GM21526 (cell line): ENCODE results near the gene TCF7L2.

Experiments used
- ATAC-seq: cut with Tn5 transposase; IDR thresholded peaks from one replicate; pipeline ENCODE4 v1.9.1; 2021; ENCODE audit warnings: moderate library complexity; ENCODE audit not compliant: unreplicated experiment, low FRiP score

The TCF7L2 gene

GRCh38 chr10:113135025-113135424 is 185.0 kb downstream of the TCF7L2 start:
- ATAC-seq = no peak

GRCh38 chr10:113137941-113138685 is 188.1 kb downstream of the TCF7L2 start:
- no peak for ATAC-seq

GRCh38 chr10:113138937-113139585 is 189.0 kb downstream of the TCF7L2 start:
- ATAC-seq = no peak

- ATAC-seq = no peak
Measured at GRCh38 chr10:113139699-113140098, 189.7 kb downstream of the TCF7L2 start.

- no peak for ATAC-seq
Measured at GRCh38 chr10:113140143-113141011, 190.3 kb downstream of the TCF7L2 start.

GRCh38 chr10:113142601-113143362 is 192.7 kb downstream of the TCF7L2 start:
- ATAC-seq = no peak

GRCh38 chr10:113144576-113144975 is 194.5 kb downstream of the TCF7L2 start:
- no peak for ATAC-seq

GRCh38 chr10:113148071-113148825 is 198.2 kb downstream of the TCF7L2 start:
- ATAC-seq = no peak

GRCh38 chr10:113148901-113149300 is 198.9 kb downstream of the TCF7L2 start:
- ATAC-seq = no peak

GRCh38 chr10:113149626-113150025 is 199.6 kb downstream of the TCF7L2 start:
- ATAC-seq = no peak

- ATAC-seq = no peak
Measured at GRCh38 chr10:113151190-113151666, 201.2 kb downstream of the TCF7L2 start.

- no peak for ATAC-seq
Measured at GRCh38 chr10:113153493-113154102, 203.6 kb downstream of the TCF7L2 start.

GRCh38 chr10:113157441-113157840 is 207.4 kb downstream of the TCF7L2 start:
- no peak for ATAC-seq

- no peak for ATAC-seq
Measured at GRCh38 chr10:113158183-113158582, 208.1 kb downstream of the TCF7L2 start.

GRCh38 chr10:113159563-113159962 is 209.5 kb downstream of the TCF7L2 start:
- no peak for ATAC-seq

- ATAC-seq = no peak
Measured at GRCh38 chr10:113160641-113161040, 210.6 kb downstream of the TCF7L2 start.

- no peak for ATAC-seq
Measured at GRCh38 chr10:113161066-113161465, 211.0 kb downstream of the TCF7L2 start.

- ATAC-seq = no peak
Measured at GRCh38 chr10:113162960-113163359, 212.9 kb downstream of the TCF7L2 start.

GRCh38 chr10:113165673-113166072 is 215.6 kb downstream of the TCF7L2 start:
- no peak for ATAC-seq
